ENCODE measurements around the gene R3HDM4. TPM values are rescaled to one million over a fixed set of nuclear protein-coding genes. Genes with fewer than 3 reads are reported as not detected.

R3HDM4 gene
- total and polyA plus RNA-seq, 9 donors = 8.7 to 43.0 (median 29.5) TPM

DNA sequence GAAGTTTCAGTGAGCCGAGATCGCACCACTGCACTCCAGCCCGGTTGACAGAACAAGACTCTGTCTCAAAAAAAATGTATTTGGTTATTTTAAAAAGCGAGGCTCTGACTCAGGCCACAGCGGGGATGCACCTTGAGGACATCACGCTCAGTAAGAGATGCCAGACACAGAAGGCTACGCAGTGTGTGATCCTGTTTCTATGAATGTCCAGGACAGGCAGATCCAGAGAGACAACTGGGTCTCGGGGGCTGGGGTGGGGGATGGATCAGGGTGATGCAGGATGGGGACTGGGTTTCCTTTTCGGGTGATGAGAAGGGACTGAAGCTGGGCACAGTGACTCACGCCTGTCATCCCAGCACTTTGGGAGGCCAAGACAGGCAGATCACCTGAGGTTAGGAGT lies 25.4 kb downstream of the R3HDM4 start:
- H3K4me1 ChIP-seq (ENCODE audit: insufficient read depth) = peaks cover 5% of the 10 kb centered on the region
- H3K9me3 ChIP-seq = no peaks in the 10 kb centered on the region
- no peaks in the 10 kb centered on the region for H3K36me3 ChIP-seq
- H3K27ac ChIP-seq = no peak overlapping the region
- H3K4me3 ChIP-seq = no peak overlapping the region
- TF ChIP-seq POLR2A (IDR thresholded peaks at IDR 0.05) (no peak), EP300 (IDR thresholded peaks at IDR 0.05) (no peak)
- TF ChIP-seq, protein P1, sequence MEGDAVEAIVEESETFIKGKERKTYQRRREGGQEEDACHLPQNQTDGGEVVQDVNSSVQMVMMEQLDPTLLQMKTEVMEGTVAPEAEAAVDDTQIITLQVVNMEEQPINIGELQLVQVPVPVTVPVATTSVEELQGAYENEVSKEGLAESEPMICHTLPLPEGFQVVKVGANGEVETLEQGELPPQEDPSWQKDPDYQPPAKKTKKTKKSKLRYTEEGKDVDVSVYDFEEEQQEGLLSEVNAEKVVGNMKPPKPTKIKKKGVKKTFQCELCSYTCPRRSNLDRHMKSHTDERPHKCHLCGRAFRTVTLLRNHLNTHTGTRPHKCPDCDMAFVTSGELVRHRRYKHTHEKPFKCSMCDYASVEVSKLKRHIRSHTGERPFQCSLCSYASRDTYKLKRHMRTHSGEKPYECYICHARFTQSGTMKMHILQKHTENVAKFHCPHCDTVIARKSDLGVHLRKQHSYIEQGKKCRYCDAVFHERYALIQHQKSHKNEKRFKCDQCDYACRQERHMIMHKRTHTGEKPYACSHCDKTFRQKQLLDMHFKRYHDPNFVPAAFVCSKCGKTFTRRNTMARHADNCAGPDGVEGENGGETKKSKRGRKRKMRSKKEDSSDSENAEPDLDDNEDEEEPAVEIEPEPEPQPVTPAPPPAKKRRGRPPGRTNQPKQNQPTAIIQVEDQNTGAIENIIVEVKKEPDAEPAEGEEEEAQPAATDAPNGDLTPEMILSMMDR (IDR thresholded peaks at IDR 0.05) = no peak
- intact Hi-C loops (cut with DNase I) = no loop called here
- 93 to 94% (median 93%) methylated on average over 10 of the region's 10 CpGs for WGBS, 3 donors
- no peaks in the 10 kb centered on the region for H3K27me3 ChIP-seq
- no peak for DNase-seq

GRCh38 chr19:887072-887471 lies 25.9 kb downstream of the R3HDM4 start:
- H3K27ac ChIP-seq = no peak overlapping the region
- H3K27me3 ChIP-seq = no peaks in the 10 kb centered on the region
- TF ChIP-seq EP300 (IDR thresholded peaks at IDR 0.05) = no peak
- TF ChIP-seq, protein P1 (IDR thresholded peaks at IDR 0.05) = no peak
- TF ChIP-seq POLR2A (IDR thresholded peaks at IDR 0.05) = no peak
- no peaks in the 10 kb centered on the region for H3K36me3 ChIP-seq
- intact Hi-C loops (cut with DNase I) = no loop called here
- DNase-seq = no peak
- peaks cover 3% of the 10 kb centered on the region for H3K4me1 ChIP-seq (ENCODE audit: insufficient read depth)
- H3K9me3 ChIP-seq = no peaks in the 10 kb centered on the region
- no peak overlapping the region for H3K4me3 ChIP-seq
- 77 to 85% (median 81%) methylated on average over 16 of the region's 16 CpGs for WGBS, 3 donors

DNA sequence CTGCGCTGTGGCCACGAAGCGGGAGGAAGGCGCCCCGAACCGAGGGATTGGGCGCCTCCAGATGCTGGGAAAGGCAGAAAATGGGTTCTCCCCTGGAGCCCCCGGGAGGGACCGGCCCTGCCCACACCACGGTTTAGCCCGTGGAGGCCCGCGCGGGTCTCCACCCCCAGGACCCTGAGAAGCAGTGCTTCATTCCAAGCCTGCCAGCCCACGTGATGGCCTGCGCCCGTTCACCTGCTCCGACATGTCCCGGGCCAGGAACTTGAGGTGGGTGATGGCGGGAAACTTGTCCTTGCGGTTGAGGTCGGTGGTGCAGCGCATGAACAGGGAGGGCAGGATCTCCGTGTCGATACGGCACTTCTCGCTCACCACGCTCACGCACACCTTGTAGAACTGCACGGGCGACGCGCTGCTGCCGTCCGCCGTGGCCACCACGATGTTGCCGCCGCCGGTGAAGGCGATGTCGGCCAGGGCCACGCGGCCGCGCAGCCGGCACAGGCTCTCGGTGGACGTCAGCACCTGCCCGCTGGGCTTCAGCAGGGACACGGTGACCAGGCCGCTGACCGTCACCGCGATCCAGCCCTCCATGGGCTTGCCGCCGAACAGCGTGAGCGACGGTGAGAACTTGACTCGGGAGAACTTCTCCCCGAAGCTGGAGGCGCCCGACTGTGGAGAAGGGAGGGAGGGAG lies 27.3 kb downstream of the R3HDM4 start:
- H3K36me3 ChIP-seq = no peaks in the 10 kb centered on the region
- H3K27me3 ChIP-seq = no peaks in the 10 kb centered on the region
- no peaks in the 10 kb centered on the region for H3K9me3 ChIP-seq
- DNase-seq = no peak
- intact Hi-C loops (cut with DNase I) = no loop called here
- WGBS, 3 donors = 94 to 95% (median 94%) methylated on average over 63 to 64 of the region's 64 CpGs
- H3K27ac ChIP-seq = no peak overlapping the region
- H3K4me1 ChIP-seq (ENCODE audit: insufficient read depth) = no peaks in the 10 kb centered on the region
- TF ChIP-seq, protein P1 (IDR thresholded peaks at IDR 0.05) = no peak
- TF ChIP-seq POLR2A (IDR thresholded peaks at IDR 0.05) (no peak), EP300 (IDR thresholded peaks at IDR 0.05) (no peak)
- H3K4me3 ChIP-seq = no peak overlapping the region

DNA sequence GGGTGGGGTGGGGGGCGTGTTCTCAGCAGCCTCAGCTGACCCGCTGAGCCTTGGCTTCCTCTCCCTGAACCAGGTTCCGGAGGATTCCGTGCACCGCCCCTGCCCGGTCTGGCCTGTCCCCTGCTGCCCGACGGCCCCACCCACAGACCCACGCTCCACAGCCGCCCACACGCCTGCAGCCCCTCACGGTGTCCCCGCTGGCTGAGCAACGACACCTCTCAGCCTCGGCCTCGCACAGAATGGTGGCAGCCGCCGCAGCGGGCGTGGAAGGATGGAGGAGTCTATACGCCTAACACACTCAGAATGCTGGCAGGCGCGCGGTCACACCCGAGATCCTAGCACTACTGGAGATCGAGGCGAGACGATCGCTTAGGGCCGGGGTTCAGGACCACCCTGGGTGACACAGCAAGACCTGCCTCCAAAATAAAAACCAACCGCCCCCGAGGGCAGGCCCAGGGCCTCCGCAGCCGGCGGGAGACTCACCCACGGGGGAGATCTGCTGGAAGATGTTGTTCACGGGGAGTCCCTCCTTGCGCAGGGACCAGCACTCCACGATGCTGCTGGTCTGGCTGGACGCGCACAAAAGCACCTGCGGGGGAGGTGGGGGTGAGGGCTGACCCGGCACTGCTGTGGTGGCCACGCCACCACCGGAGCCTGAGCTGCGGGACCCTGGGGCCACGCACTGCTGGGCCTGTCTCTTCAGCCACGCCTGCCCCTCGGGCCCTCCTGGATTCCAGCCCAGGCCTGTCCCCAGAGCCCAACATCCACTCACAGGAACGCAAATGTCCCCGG lies 28.4 kb downstream of the R3HDM4 start:
- intact Hi-C loops (cut with DNase I) = no loop called here
- Histone ChIP-seq H3K36me3 (no peaks in the 10 kb centered on the region), H3K9me3 (no peaks in the 10 kb centered on the region), H3K27me3 (no peaks in the 10 kb centered on the region), H3K27ac (no peak overlapping the region), H3K4me1 (ENCODE audit: insufficient read depth) (no peaks in the 10 kb centered on the region), H3K4me3 (no peak overlapping the region)
- TF ChIP-seq, protein P1 (IDR thresholded peaks at IDR 0.05) = no peak
- TF ChIP-seq POLR2A (IDR thresholded peaks at IDR 0.05) = no peak
- TF ChIP-seq EP300 (IDR thresholded peaks at IDR 0.05) = no peak
- WGBS, 3 donors = 87 to 91% (median 89%) methylated on average over 46 to 51 of the region's 51 CpGs
- no peak for DNase-seq
